Measurements from ENCODE around the gene C1QTNF12.

Gene C1QTNF12

GRCh38 chr1:1281533-1282321 lies 35.2 kb upstream of the C1QTNF12 start:
- DNase-seq, result no peak

- no peak for DNase-seq
Measured at GRCh38 chr1:1280782-1281481, 34.4 kb upstream of the C1QTNF12 start.

- DNase-seq, result no peak
Measured at GRCh38 chr1:1279028-1279427, 32.5 kb upstream of the C1QTNF12 start.

GRCh38 chr1:1278620-1279019 lies 32.1 kb upstream of the C1QTNF12 start:
- DNase-seq, result no peak

GRCh38 chr1:1275836-1276235 lies 29.3 kb upstream of the C1QTNF12 start:
- DNase-seq, result no peak

- no peak for DNase-seq
Measured at GRCh38 chr1:1274931-1275431, 28.5 kb upstream of the C1QTNF12 start.

- no peak for DNase-seq
Measured at GRCh38 chr1:1274299-1274930, 27.9 kb upstream of the C1QTNF12 start.

GRCh38 chr1:1273512-1274298 lies 27.2 kb upstream of the C1QTNF12 start, which contains the start of gene UBE2J2:
TSS of gene UBE2J2 (minus strand) at chr1:1273854. CDS start at chr1:1267992, 5,862 bp downstream.
- DNase-seq, result peak; percentile 53

GRCh38 chr1:1273209-1273511 lies 26.6 kb upstream of the C1QTNF12 start:
- no peak for DNase-seq

GRCh38 chr1:1272341-1273208 lies 26.1 kb upstream of the C1QTNF12 start:
- DNase-seq, result no peak

- no peak for DNase-seq
Measured at GRCh38 chr1:1270813-1271212, 24.3 kb upstream of the C1QTNF12 start.

GRCh38 chr1:1268284-1268682 lies 21.8 kb upstream of the C1QTNF12 start:
- DNase-seq, result no peak

GRCh38 chr1:1267488-1268283 lies 21.2 kb upstream of the C1QTNF12 start:
- DNase-seq, result no peak

- no peak for DNase-seq
Measured at GRCh38 chr1:1264868-1265272, 18.3 kb upstream of the C1QTNF12 start.

GRCh38 chr1:1264026-1264425 lies 17.5 kb upstream of the C1QTNF12 start:
- DNase-seq, result no peak

GRCh38 chr1:1262758-1263157 lies 16.2 kb upstream of the C1QTNF12 start:
- DNase-seq, result no peak

- DNase-seq, result no peak
Measured at GRCh38 chr1:1262071-1262470, 15.5 kb upstream of the C1QTNF12 start.

- DNase-seq, result no peak
Measured at GRCh38 chr1:1260843-1261560, 14.5 kb upstream of the C1QTNF12 start.

GRCh38 chr1:1259951-1260600 lies 13.6 kb upstream of the C1QTNF12 start:
- DNase-seq, result no peak

- no peak for DNase-seq
Measured at GRCh38 chr1:1259540-1259939, 13.0 kb upstream of the C1QTNF12 start.
